ENCODE results near the gene INHBC.

DNA sequence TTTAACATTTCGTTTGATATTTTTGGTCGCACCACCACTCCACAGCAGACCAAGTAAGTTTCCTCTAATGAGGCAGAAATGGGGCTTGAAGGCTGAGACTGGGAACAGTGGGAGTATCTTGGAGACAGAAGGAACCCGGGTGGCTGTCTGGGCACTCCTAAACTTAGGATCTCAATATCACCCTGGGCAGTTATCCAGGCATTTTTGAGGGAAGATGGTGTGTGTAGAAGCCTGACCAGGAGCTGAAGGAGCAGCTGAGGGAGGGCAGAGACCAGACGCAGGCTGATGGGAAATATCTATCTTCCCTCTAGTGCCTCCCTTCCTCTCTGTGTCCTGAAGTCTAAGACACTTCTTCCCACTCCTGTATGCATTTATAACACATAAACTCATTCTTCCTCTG, 64.0 kb downstream of the INHBC start:
- TF ChIP-seq ZNF302 (tag by site-specific recombination; IDR thresholded peaks at IDR 0.05; ENCODE audit: low read depth): no peak
- TF ChIP-seq, protein P1, sequence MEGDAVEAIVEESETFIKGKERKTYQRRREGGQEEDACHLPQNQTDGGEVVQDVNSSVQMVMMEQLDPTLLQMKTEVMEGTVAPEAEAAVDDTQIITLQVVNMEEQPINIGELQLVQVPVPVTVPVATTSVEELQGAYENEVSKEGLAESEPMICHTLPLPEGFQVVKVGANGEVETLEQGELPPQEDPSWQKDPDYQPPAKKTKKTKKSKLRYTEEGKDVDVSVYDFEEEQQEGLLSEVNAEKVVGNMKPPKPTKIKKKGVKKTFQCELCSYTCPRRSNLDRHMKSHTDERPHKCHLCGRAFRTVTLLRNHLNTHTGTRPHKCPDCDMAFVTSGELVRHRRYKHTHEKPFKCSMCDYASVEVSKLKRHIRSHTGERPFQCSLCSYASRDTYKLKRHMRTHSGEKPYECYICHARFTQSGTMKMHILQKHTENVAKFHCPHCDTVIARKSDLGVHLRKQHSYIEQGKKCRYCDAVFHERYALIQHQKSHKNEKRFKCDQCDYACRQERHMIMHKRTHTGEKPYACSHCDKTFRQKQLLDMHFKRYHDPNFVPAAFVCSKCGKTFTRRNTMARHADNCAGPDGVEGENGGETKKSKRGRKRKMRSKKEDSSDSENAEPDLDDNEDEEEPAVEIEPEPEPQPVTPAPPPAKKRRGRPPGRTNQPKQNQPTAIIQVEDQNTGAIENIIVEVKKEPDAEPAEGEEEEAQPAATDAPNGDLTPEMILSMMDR (tag by site-specific recombination; IDR thresholded peaks at IDR 0.05): no peak
- TF ChIP-seq ZNF423 (tag by site-specific recombination; IDR thresholded peaks at IDR 0.05): no peak
- TF ChIP-seq, protein P2, sequence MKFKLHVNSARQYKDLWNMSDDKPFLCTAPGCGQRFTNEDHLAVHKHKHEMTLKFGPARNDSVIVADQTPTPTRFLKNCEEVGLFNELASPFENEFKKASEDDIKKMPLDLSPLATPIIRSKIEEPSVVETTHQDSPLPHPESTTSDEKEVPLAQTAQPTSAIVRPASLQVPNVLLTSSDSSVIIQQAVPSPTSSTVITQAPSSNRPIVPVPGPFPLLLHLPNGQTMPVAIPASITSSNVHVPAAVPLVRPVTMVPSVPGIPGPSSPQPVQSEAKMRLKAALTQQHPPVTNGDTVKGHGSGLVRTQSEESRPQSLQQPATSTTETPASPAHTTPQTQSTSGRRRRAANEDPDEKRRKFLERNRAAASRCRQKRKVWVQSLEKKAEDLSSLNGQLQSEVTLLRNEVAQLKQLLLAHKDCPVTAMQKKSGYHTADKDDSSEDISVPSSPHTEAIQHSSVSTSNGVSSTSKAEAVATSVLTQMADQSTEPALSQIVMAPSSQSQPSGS (tag by site-specific recombination; IDR thresholded peaks at IDR 0.05; ENCODE audit: low read depth): no peak
- no peak for TF ChIP-seq ZNF335 (tag by site-specific recombination; conservative IDR thresholded peaks at IDR 0.05)
- TF ChIP-seq, protein P3, sequence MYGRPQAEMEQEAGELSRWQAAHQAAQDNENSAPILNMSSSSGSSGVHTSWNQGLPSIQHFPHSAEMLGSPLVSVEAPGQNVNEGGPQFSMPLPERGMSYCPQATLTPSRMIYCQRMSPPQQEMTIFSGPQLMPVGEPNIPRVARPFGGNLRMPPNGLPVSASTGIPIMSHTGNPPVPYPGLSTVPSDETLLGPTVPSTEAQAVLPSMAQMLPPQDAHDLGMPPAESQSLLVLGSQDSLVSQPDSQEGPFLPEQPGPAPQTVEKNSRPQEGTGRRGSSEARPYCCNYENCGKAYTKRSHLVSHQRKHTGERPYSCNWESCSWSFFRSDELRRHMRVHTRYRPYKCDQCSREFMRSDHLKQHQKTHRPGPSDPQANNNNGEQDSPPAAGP (tag by site-specific recombination; IDR thresholded peaks at IDR 0.05): no peak
- TF ChIP-seq SETDB1 (IDR thresholded peaks at IDR 0.05; ENCODE audit: insufficient read length, low read length): no peak
- TF ChIP-seq ZFP41 (tag by site-specific recombination; IDR thresholded peaks at IDR 0.05; ENCODE audit: borderline replicate concordance): no peak
- no peak for TF ChIP-seq ZNF239 (tag by site-specific recombination; IDR thresholded peaks at IDR 0.05)
- TF ChIP-seq, protein P4, sequence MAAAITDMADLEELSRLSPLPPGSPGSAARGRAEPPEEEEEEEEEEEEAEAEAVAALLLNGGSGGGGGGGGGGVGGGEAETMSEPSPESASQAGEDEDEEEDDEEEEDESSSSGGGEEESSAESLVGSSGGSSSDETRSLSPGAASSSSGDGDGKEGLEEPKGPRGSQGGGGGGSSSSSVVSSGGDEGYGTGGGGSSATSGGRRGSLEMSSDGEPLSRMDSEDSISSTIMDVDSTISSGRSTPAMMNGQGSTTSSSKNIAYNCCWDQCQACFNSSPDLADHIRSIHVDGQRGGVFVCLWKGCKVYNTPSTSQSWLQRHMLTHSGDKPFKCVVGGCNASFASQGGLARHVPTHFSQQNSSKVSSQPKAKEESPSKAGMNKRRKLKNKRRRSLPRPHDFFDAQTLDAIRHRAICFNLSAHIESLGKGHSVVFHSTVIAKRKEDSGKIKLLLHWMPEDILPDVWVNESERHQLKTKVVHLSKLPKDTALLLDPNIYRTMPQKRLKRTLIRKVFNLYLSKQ (tag by site-specific recombination; IDR thresholded peaks at IDR 0.05; ENCODE audit: borderline replicate concordance): no peak
- TF ChIP-seq GLIS2 (tag by site-specific recombination; IDR thresholded peaks at IDR 0.05): no peak
- TF ChIP-seq, protein P5, sequence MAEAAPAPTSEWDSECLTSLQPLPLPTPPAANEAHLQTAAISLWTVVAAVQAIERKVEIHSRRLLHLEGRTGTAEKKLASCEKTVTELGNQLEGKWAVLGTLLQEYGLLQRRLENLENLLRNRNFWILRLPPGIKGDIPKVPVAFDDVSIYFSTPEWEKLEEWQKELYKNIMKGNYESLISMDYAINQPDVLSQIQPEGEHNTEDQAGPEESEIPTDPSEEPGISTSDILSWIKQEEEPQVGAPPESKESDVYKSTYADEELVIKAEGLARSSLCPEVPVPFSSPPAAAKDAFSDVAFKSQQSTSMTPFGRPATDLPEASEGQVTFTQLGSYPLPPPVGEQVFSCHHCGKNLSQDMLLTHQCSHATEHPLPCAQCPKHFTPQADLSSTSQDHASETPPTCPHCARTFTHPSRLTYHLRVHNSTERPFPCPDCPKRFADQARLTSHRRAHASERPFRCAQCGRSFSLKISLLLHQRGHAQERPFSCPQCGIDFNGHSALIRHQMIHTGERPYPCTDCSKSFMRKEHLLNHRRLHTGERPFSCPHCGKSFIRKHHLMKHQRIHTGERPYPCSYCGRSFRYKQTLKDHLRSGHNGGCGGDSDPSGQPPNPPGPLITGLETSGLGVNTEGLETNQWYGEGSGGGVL (tag by site-specific recombination; IDR thresholded peaks at IDR 0.05): no peak
